Neural crest cell (in vitro differentiated cells): Measurements from ENCODE around the gene ARHGAP19. TPM values are rescaled to one million over a fixed set of nuclear protein-coding genes. Genes with fewer than 3 reads are reported as not detected.

Experiments used
- DNase-seq: peaks from one replicate; pipeline ENCODE4 v3.0.0; 2021; ENCODE audit warnings: low read depth, mixed read lengths, low spot score
- H3K27ac Mint-ChIP-seq: one replicate; pipeline ENCODE4 v1.8.0; 2021; ENCODE audit warnings: mild to moderate bottlenecking, mixed read lengths; ENCODE audit not compliant: unreplicated experiment
- H3K27me3 Mint-ChIP-seq: 2 replicates; pipeline ENCODE4 v1.8.0; 2021; ENCODE audit warnings: low read depth, mild to moderate bottlenecking, mixed read lengths
- H3K36me3 Mint-ChIP-seq: 2 replicates; pipeline ENCODE4 v1.8.0; 2021; ENCODE audit warnings: low read depth, mild to moderate bottlenecking, mixed read lengths
- H3K4me1 Mint-ChIP-seq: 2 replicates; pipeline ENCODE4 v1.8.0; 2021; ENCODE audit warnings: mixed read lengths
- H3K4me3 Mint-ChIP-seq: one replicate; pipeline ENCODE4 v1.8.0; 2021; ENCODE audit warnings: mild to moderate bottlenecking, mixed read lengths
- H3K9me3 Mint-ChIP-seq: 2 replicates; pipeline ENCODE4 v1.8.0; 2021; ENCODE audit warnings: mixed read lengths
- total RNA-seq: library from RNA; stranded (reverse); gene quantifications from 2 replicates; pipeline ENCODE4 v1.2.1, GENCODE V29; 2021
- TF ChIP-seq, protein P1 (sequence below): fragments of 200-600 bp; sonication (generic); conservative IDR thresholded peaks from 2 replicates; pipeline ENCODE4 v1.5.0; 2021; ENCODE audit warnings: antibody characterized with exemption, mild to moderate bottlenecking

Gene ARHGAP19
- total RNA-seq, 1 donor from 2014 or later: 30.3 TPM

DNA sequence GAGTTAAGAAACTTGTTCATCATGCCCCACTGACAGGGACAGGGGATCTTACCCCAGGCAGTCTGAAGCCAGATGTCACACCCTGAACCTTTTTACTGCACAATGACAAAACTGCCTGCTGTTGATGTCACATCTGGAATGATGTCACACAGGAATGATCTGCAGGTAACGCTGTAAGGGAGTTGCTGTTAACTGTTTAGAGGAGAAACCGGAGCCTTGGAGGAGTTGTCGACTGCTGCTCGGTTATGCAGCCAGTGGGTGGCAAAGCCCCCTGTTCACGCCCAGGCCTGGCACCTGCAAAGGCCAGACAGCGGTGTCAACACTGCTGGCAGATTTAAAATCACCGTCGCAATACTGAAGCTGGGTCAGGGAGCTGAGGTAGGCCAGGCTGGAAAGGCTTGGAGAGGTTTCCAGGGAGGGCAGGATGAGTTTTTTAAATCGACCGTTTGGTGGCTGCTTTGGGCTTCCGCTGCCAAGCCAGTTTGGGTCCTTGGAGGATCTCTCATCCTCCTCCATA lies 96.7 kb downstream of the ARHGAP19 start:
- H3K4me3 Mint-ChIP-seq: peak overlapping the region; percentile 82
- no peak overlapping the region for H3K27ac Mint-ChIP-seq
- TF ChIP-seq, protein P1, sequence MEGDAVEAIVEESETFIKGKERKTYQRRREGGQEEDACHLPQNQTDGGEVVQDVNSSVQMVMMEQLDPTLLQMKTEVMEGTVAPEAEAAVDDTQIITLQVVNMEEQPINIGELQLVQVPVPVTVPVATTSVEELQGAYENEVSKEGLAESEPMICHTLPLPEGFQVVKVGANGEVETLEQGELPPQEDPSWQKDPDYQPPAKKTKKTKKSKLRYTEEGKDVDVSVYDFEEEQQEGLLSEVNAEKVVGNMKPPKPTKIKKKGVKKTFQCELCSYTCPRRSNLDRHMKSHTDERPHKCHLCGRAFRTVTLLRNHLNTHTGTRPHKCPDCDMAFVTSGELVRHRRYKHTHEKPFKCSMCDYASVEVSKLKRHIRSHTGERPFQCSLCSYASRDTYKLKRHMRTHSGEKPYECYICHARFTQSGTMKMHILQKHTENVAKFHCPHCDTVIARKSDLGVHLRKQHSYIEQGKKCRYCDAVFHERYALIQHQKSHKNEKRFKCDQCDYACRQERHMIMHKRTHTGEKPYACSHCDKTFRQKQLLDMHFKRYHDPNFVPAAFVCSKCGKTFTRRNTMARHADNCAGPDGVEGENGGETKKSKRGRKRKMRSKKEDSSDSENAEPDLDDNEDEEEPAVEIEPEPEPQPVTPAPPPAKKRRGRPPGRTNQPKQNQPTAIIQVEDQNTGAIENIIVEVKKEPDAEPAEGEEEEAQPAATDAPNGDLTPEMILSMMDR: no peak
- peaks cover 30% of the 10 kb centered on the region for H3K27me3 Mint-ChIP-seq
- DNase-seq: no peak
- no peaks in the 10 kb centered on the region for H3K36me3 Mint-ChIP-seq
- peaks cover 24% of the 10 kb centered on the region for H3K4me1 Mint-ChIP-seq
- no peaks in the 10 kb centered on the region for H3K9me3 Mint-ChIP-seq

DNA sequence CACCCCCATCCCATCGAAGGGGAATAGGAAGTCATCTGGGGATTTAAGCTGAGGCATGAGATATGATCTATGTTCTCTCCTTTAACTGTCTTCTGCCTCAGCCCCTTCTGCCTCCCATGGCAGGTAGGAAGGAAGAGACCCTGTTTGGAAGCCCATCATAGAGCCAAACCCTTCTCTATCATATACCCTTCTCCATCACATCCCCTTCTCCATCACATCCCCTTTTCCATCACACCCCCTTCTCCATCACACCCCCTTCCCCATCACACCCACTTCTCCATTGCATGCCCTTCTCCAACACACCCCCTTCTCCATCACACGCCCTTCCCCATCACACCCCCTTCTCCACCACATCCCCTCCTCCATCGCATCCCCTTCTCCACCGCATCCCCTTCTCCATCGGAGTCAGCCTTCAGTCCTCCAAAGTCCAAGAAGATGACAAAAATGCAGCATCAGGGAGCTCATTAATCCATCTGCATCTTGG lies 99.4 kb downstream of the ARHGAP19 start:
- TF ChIP-seq, protein P1: no peak
- H3K9me3 Mint-ChIP-seq: no peaks in the 10 kb centered on the region
- DNase-seq: no peak
- H3K4me1 Mint-ChIP-seq: peaks cover 35% of the 10 kb centered on the region
- no peak overlapping the region for H3K4me3 Mint-ChIP-seq
- peaks cover 45% of the 10 kb centered on the region for H3K27me3 Mint-ChIP-seq
- H3K27ac Mint-ChIP-seq: no peak overlapping the region
- H3K36me3 Mint-ChIP-seq: no peaks in the 10 kb centered on the region

DNA sequence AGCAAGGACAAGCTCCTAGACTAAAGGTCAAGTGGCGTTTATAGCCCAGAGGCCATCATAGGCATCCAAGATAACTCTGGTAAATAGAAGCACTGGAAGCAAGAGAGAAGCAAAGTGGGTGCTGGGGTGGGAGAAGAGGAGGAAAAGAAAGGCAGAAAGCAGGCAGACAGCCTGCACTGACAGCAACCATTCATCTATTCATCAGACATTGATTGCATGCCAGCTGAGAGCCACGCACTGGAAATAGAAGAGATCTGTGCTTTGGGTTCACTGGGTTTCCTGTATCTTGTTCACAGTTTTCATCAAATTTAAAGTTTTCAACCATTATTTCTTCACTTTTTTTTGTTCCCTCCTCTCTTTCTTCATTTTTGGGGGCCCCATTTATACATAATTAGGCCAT lies 102.0 kb downstream of the ARHGAP19 start:
- Mint-ChIP-seq H3K27me3 (peaks cover 49% of the 10 kb centered on the region), H3K9me3 (no peaks in the 10 kb centered on the region), H3K27ac (no peak overlapping the region), H3K4me3 (peak overlapping the region; percentile 23), H3K4me1 (peaks cover 20% of the 10 kb centered on the region), H3K36me3 (no peaks in the 10 kb centered on the region)
- TF ChIP-seq, protein P1: no peak
- no peak for DNase-seq

DNA sequence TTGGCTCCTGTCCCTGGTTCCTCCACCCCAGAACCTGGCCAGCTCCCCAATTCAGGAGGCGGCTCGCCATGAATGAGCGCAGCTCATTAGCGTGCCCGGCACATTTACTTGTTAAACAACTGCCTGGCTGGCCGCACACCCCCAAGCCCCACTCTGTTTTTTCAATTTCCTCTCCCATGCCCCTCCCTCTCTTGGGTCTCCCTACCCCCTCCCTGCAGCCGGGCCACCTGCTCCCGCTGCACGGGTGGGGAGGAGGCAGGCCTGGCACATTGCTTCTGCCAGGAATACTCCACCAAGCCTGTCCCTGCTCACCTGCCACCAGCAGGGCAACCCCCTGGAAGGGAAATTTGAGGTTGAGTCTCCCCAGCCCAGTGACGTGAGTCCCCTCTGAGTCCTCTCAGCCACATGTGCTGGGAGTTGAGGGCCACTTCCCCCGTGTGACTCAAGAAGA lies 104.2 kb downstream of the ARHGAP19 start:
- no peaks in the 10 kb centered on the region for H3K9me3 Mint-ChIP-seq
- H3K4me1 Mint-ChIP-seq: peaks cover 31% of the 10 kb centered on the region
- H3K27ac Mint-ChIP-seq: no peak overlapping the region
- no peak for DNase-seq
- TF ChIP-seq, protein P1: no peak
- peaks cover 62% of the 10 kb centered on the region for H3K27me3 Mint-ChIP-seq
- H3K4me3 Mint-ChIP-seq: no peak overlapping the region
- H3K36me3 Mint-ChIP-seq: no peaks in the 10 kb centered on the region

DNA sequence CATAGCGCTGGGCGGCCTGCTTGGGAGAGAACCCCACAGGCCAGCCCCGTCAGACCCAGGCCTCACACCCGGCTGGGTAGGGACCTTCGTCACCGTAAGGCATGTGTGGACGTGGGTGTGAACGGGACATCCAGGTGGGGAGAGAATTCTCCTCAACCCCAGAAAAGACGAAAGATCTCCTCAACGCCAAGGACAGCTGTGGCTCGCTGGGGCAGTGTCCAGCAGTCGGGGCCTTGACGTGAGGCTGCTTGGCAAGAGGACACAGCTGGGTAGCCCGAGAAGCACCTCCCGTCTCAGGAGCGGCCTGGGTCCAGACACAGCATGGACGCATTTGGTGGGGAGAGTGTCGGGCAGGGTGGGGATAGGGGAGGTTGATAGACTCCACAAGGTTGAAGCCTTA lies 105.5 kb downstream of the ARHGAP19 start:
- no peak for DNase-seq
- Mint-ChIP-seq H3K9me3 (no peaks in the 10 kb centered on the region), H3K27ac (no peak overlapping the region), H3K4me3 (peak overlapping the region; percentile 39), H3K4me1 (peaks cover 29% of the 10 kb centered on the region), H3K36me3 (no peaks in the 10 kb centered on the region), H3K27me3 (peaks cover 69% of the 10 kb centered on the region)
- TF ChIP-seq, protein P1: no peak
